HepG2 (cell line): ENCODE data around the gene ETV2. TPM values are rescaled to one million over a fixed set of nuclear protein-coding genes. Genes with fewer than 3 reads are reported as not detected.

Experiments
- BCL3 ChIP-seq: sonication (generic); formaldehyde crosslinking; IDR thresholded peaks from 2 replicates; pipeline ENCODE4 v1.5.1; 2020; ENCODE audit warnings: mild to moderate bottlenecking, missing genetic modification reagents, moderate library complexity
- ETV6 ChIP-seq: sonication (generic); formaldehyde crosslinking; conservative IDR thresholded peaks from 2 replicates; pipeline ENCODE4 v1.4.0; 2020; ENCODE audit warnings: missing genetic modification reagents
- FOSL1 ChIP-seq: sonication (generic); formaldehyde crosslinking; IDR thresholded peaks from 2 replicates; pipeline ENCODE4 v1.9.0; 2021; ENCODE audit warnings: missing genetic modification reagents, borderline replicate concordance
- KLF13 ChIP-seq: sonication (generic); formaldehyde crosslinking; IDR thresholded peaks from 2 replicates; pipeline ENCODE4 v1.4.0; 2020; ENCODE audit warnings: mild to moderate bottlenecking, missing genetic modification reagents
- MXI1 ChIP-seq: IDR thresholded peaks from 3 replicates; pipeline ENCODE4 v1.6.1; 2012; ENCODE audit warnings: low read depth, low read length, inconsistent platforms, borderline replicate concordance
- NONO ChIP-seq, 2 experiments: fragments of 450-650 bp in 1 of 2; sonication (generic) in 1 of 2; formaldehyde crosslinking in 1 of 2; IDR thresholded peaks in 1 of 2; conservative IDR thresholded peaks in 1 of 2; 2 replicates each; pipeline versions ENCODE4 v1.6.1 to v1.8.0; 2017 to 2022; ENCODE audit warnings: mild to moderate bottlenecking in 1 of 2, missing genetic modification reagents in 1 of 2, moderate library complexity in 1 of 2
- NR2F1 ChIP-seq, 2 experiments: fragments of 450-650 bp in 1 of 2; formaldehyde crosslinking in 1 of 2; IDR thresholded peaks; 2 replicates each; pipeline versions ENCODE4 v1.5.0 to v1.6.1; 2016 to 2020; ENCODE audit warnings: mild to moderate bottlenecking in 1 of 2, missing compliant biosample characterization in 1 of 2, missing genetic modification reagents in 1 of 2, moderate library complexity in 1 of 2
- RFX5 ChIP-seq: IDR thresholded peaks from 2 replicates; pipeline ENCODE4 v1.6.1; 2011; ENCODE audit warnings: low read depth, low read length, improper control_type of control experiment
- SAP130 ChIP-seq: IDR thresholded peaks from 2 replicates; pipeline ENCODE4 v1.6.1; 2016; ENCODE audit warnings: low read depth
- SATB2 ChIP-seq: sonication (generic); formaldehyde crosslinking; IDR thresholded peaks from 2 replicates; pipeline ENCODE4 v1.5.0; 2020; ENCODE audit warnings: missing genetic modification reagents
- USF2 ChIP-seq, 2 experiments: sonication (generic) in 1 of 2; formaldehyde crosslinking in 1 of 2; IDR thresholded peaks; 2 replicates each; pipeline versions ENCODE4 v1.5.1 to v1.6.1; 2011 to 2020; ENCODE audit warnings: borderline replicate concordance in 1 of 2, low read depth in 1 of 2, low read length in 1 of 2, mild to moderate bottlenecking in 1 of 2, missing genetic modification reagents in 1 of 2, moderate library complexity in 1 of 2
- WIZ ChIP-seq: sonication (generic); formaldehyde crosslinking; IDR thresholded peaks from 2 replicates; pipeline ENCODE4 v1.5.1; 2020; ENCODE audit warnings: mild to moderate bottlenecking, missing genetic modification reagents
- YY1 ChIP-seq: IDR thresholded peaks from 2 replicates; pipeline ENCODE4 v1.6.1; 2011; ENCODE audit warnings: low read length, low read depth, moderate library complexity, mild to moderate bottlenecking; ENCODE audit not compliant: insufficient read depth, insufficient replicate concordance
- ZBTB38 ChIP-seq: sonication (generic); formaldehyde crosslinking; IDR thresholded peaks from 2 replicates; pipeline ENCODE4 v1.5.1; 2020; ENCODE audit warnings: mild to moderate bottlenecking, missing genetic modification reagents
- ZNF136 ChIP-seq: sonication (generic); formaldehyde crosslinking; IDR thresholded peaks from 2 replicates; pipeline ENCODE4 v1.8.1; 2022; ENCODE audit warnings: low read depth, mild to moderate bottlenecking, moderate library complexity, missing genetic modification reagents
- ZNF180 ChIP-seq: sonication (generic); formaldehyde crosslinking; IDR thresholded peaks from 2 replicates; pipeline ENCODE4 v1.4.0; 2020; ENCODE audit warnings: low read depth, missing genetic modification reagents, borderline replicate concordance
- ZNF530 ChIP-seq: sonication (generic); formaldehyde crosslinking; IDR thresholded peaks from 2 replicates; pipeline ENCODE4 v1.5.0; 2020; ENCODE audit warnings: low read depth, mild to moderate bottlenecking, missing genetic modification reagents
- ZNF773 ChIP-seq: sonication (generic); formaldehyde crosslinking; IDR thresholded peaks from 2 replicates; pipeline ENCODE4 v1.4.0; 2020; ENCODE audit warnings: missing genetic modification reagents, borderline replicate concordance
- ZSCAN30 ChIP-seq: sonication (generic); formaldehyde crosslinking; IDR thresholded peaks from 2 replicates; pipeline ENCODE4 v1.5.0; 2020; ENCODE audit warnings: mild to moderate bottlenecking, missing genetic modification reagents
- polyA plus RNA-seq, 8 experiments: library from polyadenylated mRNA; depleted of rRNA in 3 of 8; stranded (reverse) in 7 of 8; unstranded in 1 of 8; fragments of >200 nt; fragmentation: Illumina TruSeq in 4 of 8; extraction: Trizol in 4 of 8; gene quantifications; 2 replicates each; pipeline versions ENCODE4 v1.2.1 to v1.2.3, GENCODE V29; 2011 to 2016; ENCODE audit warnings: low read depth in 4 of 8, missing spikeins in 1 of 8, mixed read lengths in 1 of 8; ENCODE audit not compliant: insufficient read depth in 1 of 8
- total RNA-seq, 5 experiments: library from RNA; depleted of rRNA; stranded (reverse); fragments of >200 nt; fragmentation: Illumina TruSeq; extraction: Trizol; gene quantifications; 2 replicates each; pipeline ENCODE4 v1.2.3, GENCODE V29; 2016; ENCODE audit warnings: low read depth in 1 of 5
- TF ChIP-seq, protein P1 (sequence below): sonication (generic); formaldehyde crosslinking; IDR thresholded peaks from 2 replicates; pipeline ENCODE4 v1.5.1; 2020; ENCODE audit warnings: missing genetic modification reagents, mild to moderate bottlenecking, borderline replicate concordance

Gene ETV2
- total and polyA plus RNA-seq, 2 of the 13 experiments (the other 11 are each of a cell fraction or from before 2014, with no cell fraction given) = 0.07 to 0.20 TPM

DNA sequence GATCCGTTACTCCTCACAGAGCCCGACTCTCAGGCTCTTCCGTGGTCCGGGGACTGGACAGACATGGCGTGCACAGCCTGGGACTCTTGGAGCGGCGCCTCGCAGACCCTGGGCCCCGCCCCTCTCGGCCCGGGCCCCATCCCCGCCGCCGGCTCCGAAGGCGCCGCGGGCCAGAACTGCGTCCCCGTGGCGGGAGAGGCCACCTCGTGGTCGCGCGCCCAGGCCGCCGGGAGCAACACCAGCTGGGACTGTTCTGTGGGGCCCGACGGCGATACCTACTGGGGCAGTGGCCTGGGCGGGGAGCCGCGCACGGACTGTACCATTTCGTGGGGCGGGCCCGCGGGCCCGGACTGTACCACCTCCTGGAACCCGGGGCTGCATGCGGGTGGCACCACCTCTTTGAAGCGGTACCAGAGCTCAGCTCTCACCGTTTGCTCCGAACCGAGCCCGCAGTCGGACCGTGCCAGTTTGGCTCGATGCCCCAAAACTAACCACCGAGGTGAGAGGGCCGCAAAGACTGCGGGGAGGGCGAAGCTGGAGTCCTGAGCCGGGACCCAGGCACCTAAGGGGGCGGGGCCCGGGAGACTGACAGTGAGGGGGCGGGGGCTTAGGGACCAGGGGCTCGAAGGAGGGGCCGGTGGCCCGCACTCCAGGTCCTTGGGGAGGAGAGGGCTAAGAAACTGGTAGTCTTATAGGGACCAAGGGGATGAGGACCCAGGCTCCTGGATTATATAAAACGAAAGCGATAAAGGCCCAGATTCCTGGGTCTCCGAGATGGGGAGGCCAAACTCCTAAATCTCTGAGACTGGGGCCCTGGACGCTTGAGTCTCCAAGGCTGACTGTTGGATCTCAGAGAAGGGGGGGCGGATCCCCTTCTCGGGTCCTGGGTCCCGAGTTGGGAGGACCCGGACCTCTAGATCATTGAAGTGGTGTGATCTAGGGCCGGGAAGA, 2.0 kb downstream of the ETV2 start (continued):
- TF ChIP-seq ZNF180 (CRISPR knock-in tag) (0 out of 2 replicates have a peak, but pooled peaks have one; percentile 52), SAP130 (CRISPR knock-in tag) (peak; percentile 71), USF2 (IDR thresholded peaks at IDR 0.05; ENCODE audit: low read depth, low read length) (no peak), USF2 (CRISPR knock-in tag; IDR thresholded peaks at IDR 0.05; ENCODE audit: borderline replicate concordance) (no peak), MXI1 (peak; percentile 84; the same call in 1 of the 3 replicates), ZBTB38 (CRISPR knock-in tag) (0 out of 2 replicates have a peak, but pooled peaks have one; percentile 50), SATB2 (CRISPR knock-in tag) (no peak; the same call in 1 of the 2 replicates), BCL3 (CRISPR knock-in tag) (0 out of 2 replicates have a peak, but pooled peaks have one; percentile 62), WIZ (no peak; the same call in 1 of the 2 replicates), FOSL1 (CRISPR knock-in tag) (no peak), RFX5 (0 out of 2 replicates have a peak, but pooled peaks have one; percentile 6), NONO (IDR thresholded peaks at IDR 0.05) (no peak), NONO (CRISPR knock-in tag; conservative IDR thresholded peaks at IDR 0.05) (peak; percentile 93), NR2F1 (CRISPR knock-in tag; IDR thresholded peaks at IDR 0.05) (no peak), ETV6 (CRISPR knock-in tag) (peak; percentile 94; the same call in 1 of the 2 replicates), KLF13 (CRISPR knock-in tag) (no peak), YY1 (no peak), ZNF773 (CRISPR knock-in tag) (peak; percentile 85; the same call in 1 of the 2 replicates), ZNF530 (CRISPR knock-in tag) (no peak), ZNF136 (CRISPR knock-in tag) (no peak), ZSCAN30 (CRISPR knock-in tag) (no peak)
- TF ChIP-seq, protein P1, sequence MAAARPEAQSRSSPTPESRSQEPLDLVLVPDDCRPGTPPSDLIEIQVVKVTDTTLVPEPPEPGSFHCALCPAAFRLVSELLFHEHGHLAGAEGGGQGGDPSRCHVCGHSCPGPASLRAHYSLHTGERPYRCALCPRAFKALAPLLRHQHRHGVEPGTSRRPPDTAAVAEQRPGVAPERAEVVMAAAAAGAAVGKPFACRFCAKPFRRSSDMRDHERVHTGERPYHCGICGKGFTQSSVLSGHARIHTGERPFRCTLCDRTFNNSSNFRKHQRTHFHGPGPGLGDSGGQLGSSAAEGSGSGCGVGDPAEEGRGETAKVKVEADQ = peak; percentile 76; the same call in 1 of the 2 replicates
